ENCODE results near the gene SEZ6L.
"Not testable (repeated sequence)": the region's sequence is repeated elsewhere in the genome, so short reads cannot be mapped to it uniquely, and the experiment has no call there.

Gene SEZ6L

GRCh38 chr22:26391623-26392022 lies 222.4 kb downstream of the SEZ6L start:
- DNase-seq: no peak

- no peak for DNase-seq
Measured at GRCh38 chr22:26393929-26394328, 224.7 kb downstream of the SEZ6L start.

GRCh38 chr22:26394777-26395176 lies 225.5 kb downstream of the SEZ6L start:
- no peak for DNase-seq

- DNase-seq: no peak
Measured at GRCh38 chr22:26395926-26396325, 226.7 kb downstream of the SEZ6L start.

- peak; percentile 72 to 85 for DNase-seq
Measured at GRCh38 chr22:26398741-26399153, 229.5 kb downstream of the SEZ6L start.

GRCh38 chr22:26399289-26399688 lies 230.0 kb downstream of the SEZ6L start:
- no peak for DNase-seq

- no peak for DNase-seq
Measured at GRCh38 chr22:26401726-26402125, 232.5 kb downstream of the SEZ6L start.

- peak; percentile 58 to 65 for DNase-seq
Measured at GRCh38 chr22:26404851-26405421, 235.7 kb downstream of the SEZ6L start.

GRCh38 chr22:26406118-26406517 lies 236.9 kb downstream of the SEZ6L start:
- DNase-seq: no peak

GRCh38 chr22:26408562-26409220 lies 239.4 kb downstream of the SEZ6L start:
- DNase-seq: not testable (repeated sequence)

GRCh38 chr22:26409719-26410335 lies 240.6 kb downstream of the SEZ6L start:
- peak; percentile 30 to 35 for DNase-seq

- no peak for DNase-seq
Measured at GRCh38 chr22:26410386-26410785, 241.1 kb downstream of the SEZ6L start.

- DNase-seq: no peak
Measured at GRCh38 chr22:26414347-26414746, 245.1 kb downstream of the SEZ6L start.

GRCh38 chr22:26416256-26416655 lies 247.0 kb downstream of the SEZ6L start:
- no peak for DNase-seq

- no peak for DNase-seq
Measured at GRCh38 chr22:26416670-26417276, 247.5 kb downstream of the SEZ6L start.

- DNase-seq: no peak
Measured at GRCh38 chr22:26417406-26417805, 248.1 kb downstream of the SEZ6L start.

- DNase-seq: no peak
Measured at GRCh38 chr22:26418620-26419019, 249.4 kb downstream of the SEZ6L start.

- no peak for DNase-seq
Measured at GRCh38 chr22:26426924-26427323, 257.7 kb downstream of the SEZ6L start.

- DNase-seq: peak; percentile 70 to 76
Measured at GRCh38 chr22:26428515-26429457, 259.5 kb downstream of the SEZ6L start, which contains the start of gene ASPHD2. ASPHD2 (plus strand) TSS chr22:26429260; CDS start chr22:26433616, 4,356 bp downstream.

GRCh38 chr22:26429458-26430286 lies 260.4 kb downstream of the SEZ6L start:
- no peak for DNase-seq

- no peak for DNase-seq
Measured at GRCh38 chr22:26430600-26430999, 261.3 kb downstream of the SEZ6L start.

All from inflammatory macrophage treated with lipopolysaccharide for 1 hour (primary cell).